Caco-2 (cell line): ENCODE measurements around the gene TMEM225B. TPM values are rescaled to one million over a fixed set of nuclear protein-coding genes. Genes with fewer than 3 reads are reported as not detected.

Source experiments
- BruUV-seq: library from RNA; stranded (reverse); fragments of 400-500 nt; replicated peaks from 2 replicates; lab custom pipeline; 2021; lab: Mats Ljungman, UMichigan
- CTCF ChIA-PET: fragments of 300-600 bp; sonication (Branson Sonifier 250); formaldehyde crosslinking; loops from one replicate; lab custom pipeline; 2022; ENCODE audit warnings: antibody characterized with exemption; lab: Charles Lee
- POLR2A ChIA-PET: fragments of 300-600 bp; sonication (Branson Sonifier 250); formaldehyde crosslinking; loops from one replicate; lab custom pipeline; 2022; ENCODE audit warnings: antibody characterized with exemption; lab: Charles Lee
- DNase-seq, 2 experiments: peaks; one replicate each; pipeline versions ENCODE4 v3.0.0 to v3.0.0-alpha.2; 2020 to 2022
- H3K27me3 ChIP-seq: replicated peaks from 2 replicates; pipeline ENCODE4 v1.6.0; 2011; ENCODE audit warnings: low read length; ENCODE audit not compliant: control insufficient read depth, insufficient read depth
- H3K36me3 ChIP-seq: 2 replicates; pipeline ENCODE4 v1.5.1; 2011; ENCODE audit warnings: low read length; ENCODE audit not compliant: control insufficient read depth, insufficient read depth
- H3K4me1 ChIP-seq: fragments of 250-450 bp; sonication (Bioruptor Pico); 2 replicates; pipeline ENCODE4 v1.5.1; 2020; ENCODE audit warnings: mild to moderate bottlenecking
- H3K4me3 ChIP-seq: 2 replicates; pipeline ENCODE4 v1.5.1; 2011; ENCODE audit warnings: low read depth, mild to moderate bottlenecking, control low read depth, low read length
- H3K9me3 ChIP-seq: fragments of 250-450 bp; sonication (Bioruptor Pico); 2 replicates; pipeline ENCODE4 v1.5.1; 2020; ENCODE audit warnings: mild to moderate bottlenecking, moderate library complexity
- H3K27ac Mint-ChIP-seq: one replicate; pipeline ENCODE4 v1.8.0; 2022; ENCODE audit warnings: mixed read lengths; ENCODE audit not compliant: unreplicated experiment
- H3K27me3 Mint-ChIP-seq: one replicate; pipeline ENCODE4 v1.8.0; 2022; ENCODE audit warnings: mixed read lengths; ENCODE audit not compliant: insufficient read depth, unreplicated experiment
- H3K36me3 Mint-ChIP-seq: one replicate; pipeline ENCODE4 v1.8.0; 2022; ENCODE audit warnings: mild to moderate bottlenecking, mixed read lengths; ENCODE audit not compliant: insufficient read depth, unreplicated experiment
- H3K4me1 Mint-ChIP-seq: one replicate; pipeline ENCODE4 v1.8.0; 2022; ENCODE audit warnings: low read depth, mixed read lengths; ENCODE audit not compliant: unreplicated experiment
- H3K4me3 Mint-ChIP-seq: one replicate; pipeline ENCODE4 v1.8.0; 2022; ENCODE audit warnings: mild to moderate bottlenecking, moderate library complexity, mixed read lengths; ENCODE audit not compliant: unreplicated experiment
- H3K9me3 Mint-ChIP-seq: one replicate; pipeline ENCODE4 v1.8.0; 2022; ENCODE audit warnings: mixed read lengths; ENCODE audit not compliant: unreplicated experiment
- intact Hi-C: fragments of 100-400 bp; cut with micrococcal nuclease; formaldehyde crosslinking; loops from one replicate; pipeline ENCODE4 v1.10.0; 2022; ENCODE audit not compliant: unreplicated experiment
- total RNA-seq: library from RNA; stranded (reverse); gene quantifications from 2 replicates; pipeline ENCODE4 v1.2.3, GENCODE V29; 2022
- TF ChIP-seq, protein P1 (sequence below), 2 experiments: fragments of 200-600 bp in 1 of 2; IDR thresholded peaks; 1 replicate in 1 of 2; 2 replicates in 1 of 2; pipeline versions ENCODE4 v1.5.1 to v1.8.0; 2011 to 2022; ENCODE audit warnings: antibody characterized with exemption in 1 of 2, control low read depth in 1 of 2, inconsistent platforms in 1 of 2, low read depth in 1 of 2, low read length in 1 of 2, mild to moderate bottlenecking in 1 of 2, moderate library complexity in 1 of 2; ENCODE audit not compliant: insufficient read depth in 1 of 2, severe bottlenecking in 1 of 2, unreplicated experiment in 1 of 2

TMEM225B gene
- total RNA-seq, 1 experiment from 2014 or later = 0.27 TPM

DNA sequence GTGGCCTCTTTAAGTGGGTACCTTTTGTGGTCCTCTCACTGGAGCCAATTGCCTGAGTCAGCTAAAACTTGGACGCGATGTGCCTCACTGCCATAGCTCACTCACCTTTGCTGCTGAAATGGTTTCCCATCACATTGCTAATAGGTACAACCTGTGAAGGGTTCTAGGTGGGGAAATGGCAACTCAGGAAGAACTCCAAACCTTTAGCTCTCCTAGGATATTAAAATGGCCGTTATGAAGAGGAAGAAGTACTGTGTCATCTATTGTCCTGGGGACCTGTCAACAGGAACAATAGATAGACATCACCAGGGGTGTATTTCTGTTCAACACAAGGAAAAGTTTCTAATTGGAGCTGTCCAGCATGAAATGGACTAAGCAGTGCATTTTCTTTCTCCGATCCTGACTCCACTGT lies 40.9 kb upstream of the TMEM225B start:
- no peaks in the 10 kb centered on the region for H3K36me3 ChIP-seq
- no TSS peak for BruUV-seq
- peaks cover 19% of the 10 kb centered on the region for H3K4me1 Mint-ChIP-seq
- peak overlapping the region; percentile 66; the same call in 1 of the 2 replicates for H3K4me3 ChIP-seq
- peaks cover 14% of the 10 kb centered on the region for H3K4me1 ChIP-seq
- H3K4me3 Mint-ChIP-seq = peak overlapping the region; percentile 77
- no peak overlapping the region for H3K27ac Mint-ChIP-seq
- ChIA-PET POLR2A (interaction anchor here (0.5 kb wide), 1 partner anchor 360 kb away, joined by 5 read pairs; no protein-coding TSS in a partner anchor), CTCF (no interaction called here)
- TF ChIP-seq, protein P1, sequence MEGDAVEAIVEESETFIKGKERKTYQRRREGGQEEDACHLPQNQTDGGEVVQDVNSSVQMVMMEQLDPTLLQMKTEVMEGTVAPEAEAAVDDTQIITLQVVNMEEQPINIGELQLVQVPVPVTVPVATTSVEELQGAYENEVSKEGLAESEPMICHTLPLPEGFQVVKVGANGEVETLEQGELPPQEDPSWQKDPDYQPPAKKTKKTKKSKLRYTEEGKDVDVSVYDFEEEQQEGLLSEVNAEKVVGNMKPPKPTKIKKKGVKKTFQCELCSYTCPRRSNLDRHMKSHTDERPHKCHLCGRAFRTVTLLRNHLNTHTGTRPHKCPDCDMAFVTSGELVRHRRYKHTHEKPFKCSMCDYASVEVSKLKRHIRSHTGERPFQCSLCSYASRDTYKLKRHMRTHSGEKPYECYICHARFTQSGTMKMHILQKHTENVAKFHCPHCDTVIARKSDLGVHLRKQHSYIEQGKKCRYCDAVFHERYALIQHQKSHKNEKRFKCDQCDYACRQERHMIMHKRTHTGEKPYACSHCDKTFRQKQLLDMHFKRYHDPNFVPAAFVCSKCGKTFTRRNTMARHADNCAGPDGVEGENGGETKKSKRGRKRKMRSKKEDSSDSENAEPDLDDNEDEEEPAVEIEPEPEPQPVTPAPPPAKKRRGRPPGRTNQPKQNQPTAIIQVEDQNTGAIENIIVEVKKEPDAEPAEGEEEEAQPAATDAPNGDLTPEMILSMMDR (IDR thresholded peaks at IDR 0.05; ENCODE audit: insufficient read depth in 1 of 2, low read depth in 1 of 2, low read length in 1 of 2, severe bottlenecking in 1 of 2, unreplicated experiment in 1 of 2) = no peak
- H3K36me3 Mint-ChIP-seq = peaks cover under 1% of the 10 kb centered on the region
- no peaks in the 10 kb centered on the region for H3K9me3 Mint-ChIP-seq
- intact Hi-C loops = no loop called here
- no peaks in the 10 kb centered on the region for H3K27me3 Mint-ChIP-seq
- DNase-seq = no peak
- H3K27me3 ChIP-seq = no peaks in the 10 kb centered on the region
- no peaks in the 10 kb centered on the region for H3K9me3 ChIP-seq

DNA sequence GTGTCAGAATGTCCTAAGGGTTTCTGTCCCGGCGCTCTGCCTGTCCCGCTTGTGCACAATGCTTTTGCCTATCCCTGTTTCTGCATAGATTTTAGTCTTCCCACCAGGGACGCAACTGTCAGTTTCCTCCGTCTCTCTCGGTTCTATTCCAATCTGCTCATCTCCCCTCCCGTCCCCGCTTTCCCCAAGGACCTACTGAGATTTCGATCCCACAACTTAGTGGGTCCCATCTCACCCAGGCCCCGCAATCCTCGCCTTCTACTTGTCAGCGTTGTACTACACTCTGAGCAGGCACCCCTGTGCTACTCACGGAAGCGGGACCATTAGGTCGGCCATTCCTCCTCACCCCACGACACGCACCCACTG lies 40.1 kb upstream of the TMEM225B start:
- BruUV-seq = no TSS peak
- H3K9me3 Mint-ChIP-seq = no peaks in the 10 kb centered on the region
- TF ChIP-seq, protein P1 (IDR thresholded peaks at IDR 0.05; ENCODE audit: insufficient read depth in 1 of 2, low read depth in 1 of 2, low read length in 1 of 2, severe bottlenecking in 1 of 2, unreplicated experiment in 1 of 2) = no peak
- Histone ChIP-seq H3K4me3 (peak overlapping the region; percentile 66), H3K9me3 (no peaks in the 10 kb centered on the region), H3K27me3 (no peaks in the 10 kb centered on the region), H3K36me3 (no peaks in the 10 kb centered on the region), H3K4me1 (peaks cover 21% of the 10 kb centered on the region)
- no peaks in the 10 kb centered on the region for H3K27me3 Mint-ChIP-seq
- DNase-seq = no peak
- peaks cover 24% of the 10 kb centered on the region for H3K4me1 Mint-ChIP-seq
- H3K36me3 Mint-ChIP-seq = peaks cover 5% of the 10 kb centered on the region
- intact Hi-C loops = no loop called here
- peak overlapping the region; percentile 77 for H3K4me3 Mint-ChIP-seq
- peak overlapping the region; percentile 62 for H3K27ac Mint-ChIP-seq
- ChIA-PET CTCF (no interaction called here), POLR2A (no interaction called here)

DNA sequence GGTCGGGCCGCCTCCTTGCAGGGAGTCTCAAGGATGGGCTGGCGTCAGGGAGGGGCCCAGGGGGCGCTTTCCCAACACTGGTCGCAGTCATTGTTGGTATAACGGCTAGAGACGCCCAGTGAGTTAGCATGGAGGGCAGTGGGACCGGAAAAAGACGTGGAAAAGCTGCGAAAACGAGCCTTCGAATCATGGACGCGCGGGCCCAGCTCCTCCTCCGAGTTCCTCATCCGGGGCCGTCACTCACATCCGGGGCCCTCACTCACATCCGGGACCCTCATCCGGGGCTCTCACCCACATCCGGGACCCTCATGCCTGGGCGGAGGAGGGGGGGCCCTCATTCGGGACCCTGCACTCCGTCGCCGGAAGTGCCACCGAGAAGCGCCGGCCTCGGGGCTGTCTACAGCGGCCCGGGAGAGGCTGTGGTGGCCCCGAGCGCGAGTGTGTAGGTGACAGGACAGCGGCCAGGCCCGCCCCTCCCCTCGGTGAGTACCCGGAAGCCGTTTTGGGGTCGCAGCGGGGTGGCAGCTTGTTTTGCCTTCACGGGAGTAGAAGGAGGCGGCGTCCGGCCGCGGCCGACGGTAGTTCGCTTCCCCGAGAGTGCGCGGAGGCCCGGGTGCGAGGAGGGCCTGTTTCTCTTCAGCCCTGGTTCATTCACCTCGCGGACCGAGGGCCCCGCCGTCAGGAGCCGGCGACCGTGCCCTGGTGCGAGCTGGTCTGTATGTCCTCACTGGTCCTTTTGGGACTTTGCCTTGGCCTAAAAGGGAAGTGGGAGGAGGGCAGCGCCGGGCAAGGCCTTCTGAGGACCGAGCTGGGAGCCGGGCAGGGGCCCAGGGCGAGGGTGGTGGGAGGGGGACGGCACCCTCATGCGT lies 39.5 kb upstream of the TMEM225B start, which contains the start of gene ZNF655:
TSS of gene ZNF655 (plus strand) at position 337 of the 869 bp plus-strand sequence. CDS start 1,918 bp downstream, outside the sequence.
- peaks cover 26% of the 10 kb centered on the region for H3K4me1 ChIP-seq
- Mint-ChIP-seq H3K27me3 (no peaks in the 10 kb centered on the region), H3K4me3 (peak within 1 kb of the TSS; percentile 77), H3K4me1 (peaks cover 24% of the 10 kb centered on the region), H3K36me3 (peaks cover 9% of the 10 kb centered on the region), H3K9me3 (peaks cover under 1% of the 10 kb centered on the region), H3K27ac (peak within 1 kb of the TSS; percentile 62)
- H3K4me3 ChIP-seq = peak within 1 kb of the TSS; percentile 66
- no TSS peak for BruUV-seq
- DNase-seq = peak; percentile 79 to 83
- H3K9me3 ChIP-seq = no peaks in the 10 kb centered on the region
- intact Hi-C loops = no loop called here
- H3K36me3 ChIP-seq = no peaks in the 10 kb centered on the region
- CTCF ChIA-PET = interaction anchor here (0.7 kb wide), 1 partner anchor 33 kb away, joined by 3 read pairs; no protein-coding TSS in a partner anchor
- TF ChIP-seq, protein P1 (IDR thresholded peaks at IDR 0.05; ENCODE audit: insufficient read depth in 1 of 2, low read depth in 1 of 2, low read length in 1 of 2, severe bottlenecking in 1 of 2, unreplicated experiment in 1 of 2) = no peak
- no peaks in the 10 kb centered on the region for H3K27me3 ChIP-seq
- POLR2A ChIA-PET = interaction anchor here (0.5 to 0.6 kb wide), 3 partner anchors 22 to 1451 kb away, joined by 3 to 4 read pairs (median 3); no protein-coding TSS in a partner anchor
